ENCODE measurements around the gene XCR1.

The XCR1 gene

GRCh38 chr3:46036191-46036590, 8.9 kb upstream of the XCR1 start:
- H3K27ac ChIP-seq: no peak overlapping the region
- TF ChIP-seq, protein P1, sequence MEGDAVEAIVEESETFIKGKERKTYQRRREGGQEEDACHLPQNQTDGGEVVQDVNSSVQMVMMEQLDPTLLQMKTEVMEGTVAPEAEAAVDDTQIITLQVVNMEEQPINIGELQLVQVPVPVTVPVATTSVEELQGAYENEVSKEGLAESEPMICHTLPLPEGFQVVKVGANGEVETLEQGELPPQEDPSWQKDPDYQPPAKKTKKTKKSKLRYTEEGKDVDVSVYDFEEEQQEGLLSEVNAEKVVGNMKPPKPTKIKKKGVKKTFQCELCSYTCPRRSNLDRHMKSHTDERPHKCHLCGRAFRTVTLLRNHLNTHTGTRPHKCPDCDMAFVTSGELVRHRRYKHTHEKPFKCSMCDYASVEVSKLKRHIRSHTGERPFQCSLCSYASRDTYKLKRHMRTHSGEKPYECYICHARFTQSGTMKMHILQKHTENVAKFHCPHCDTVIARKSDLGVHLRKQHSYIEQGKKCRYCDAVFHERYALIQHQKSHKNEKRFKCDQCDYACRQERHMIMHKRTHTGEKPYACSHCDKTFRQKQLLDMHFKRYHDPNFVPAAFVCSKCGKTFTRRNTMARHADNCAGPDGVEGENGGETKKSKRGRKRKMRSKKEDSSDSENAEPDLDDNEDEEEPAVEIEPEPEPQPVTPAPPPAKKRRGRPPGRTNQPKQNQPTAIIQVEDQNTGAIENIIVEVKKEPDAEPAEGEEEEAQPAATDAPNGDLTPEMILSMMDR (IDR thresholded peaks at IDR 0.05; ENCODE audit: low read depth, low read length, missing control alignments): no peak
- DNase-seq: no peak
- in situ Hi-C loops (cut with HindIII; ENCODE audit: low pct_ligation_motif_present, low sequenced_read_pairs): no loop called here
- no peak overlapping the region for H3K4me3 ChIP-seq (ENCODE audit: low read depth, low read length)
- no peaks in the 10 kb centered on the region for H3K36me3 ChIP-seq (replicated peaks)
- peaks cover 1% of the 10 kb centered on the region for H3K27me3 ChIP-seq (replicated peaks)

DNA sequence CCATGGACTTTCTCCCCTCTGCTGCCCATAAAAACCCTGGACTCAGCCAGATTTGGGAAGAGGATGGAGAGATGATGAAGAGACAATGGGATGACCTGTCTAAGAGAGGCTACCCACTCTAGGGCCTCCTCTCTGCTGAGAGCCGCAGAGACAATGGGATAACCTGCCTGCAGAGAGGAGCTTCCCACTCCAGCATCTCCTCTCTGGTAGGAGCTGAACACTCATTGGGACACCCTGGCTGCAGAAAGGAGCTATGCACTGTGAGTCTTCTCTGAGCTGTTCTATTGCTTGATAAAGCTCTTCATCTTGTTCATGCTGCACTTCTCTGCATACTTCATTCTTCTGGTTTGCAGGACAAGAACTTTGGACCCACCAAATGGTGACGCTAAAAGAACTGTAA, 4.5 kb upstream of the XCR1 start:
- in situ Hi-C loops (cut with HindIII; ENCODE audit: low pct_ligation_motif_present, low sequenced_read_pairs): no loop called here

GRCh38 chr3:46031269-46031668, 4.0 kb upstream of the XCR1 start:
- no peaks in the 10 kb centered on the region for H3K27me3 ChIP-seq (replicated peaks)

More for the DNA sequence above, 4.5 kb upstream of the XCR1 start:
- no peak overlapping the region for H3K4me3 ChIP-seq (ENCODE audit: low read depth, low read length)
- TF ChIP-seq, protein P1 (IDR thresholded peaks at IDR 0.05; ENCODE audit: low read depth, low read length, missing control alignments): no peak
- H3K27ac ChIP-seq: no peak overlapping the region
- no peaks in the 10 kb centered on the region for H3K36me3 ChIP-seq (replicated peaks)
- no peak for DNase-seq
- no peaks in the 10 kb centered on the region for H3K27me3 ChIP-seq (replicated peaks)

DNA sequence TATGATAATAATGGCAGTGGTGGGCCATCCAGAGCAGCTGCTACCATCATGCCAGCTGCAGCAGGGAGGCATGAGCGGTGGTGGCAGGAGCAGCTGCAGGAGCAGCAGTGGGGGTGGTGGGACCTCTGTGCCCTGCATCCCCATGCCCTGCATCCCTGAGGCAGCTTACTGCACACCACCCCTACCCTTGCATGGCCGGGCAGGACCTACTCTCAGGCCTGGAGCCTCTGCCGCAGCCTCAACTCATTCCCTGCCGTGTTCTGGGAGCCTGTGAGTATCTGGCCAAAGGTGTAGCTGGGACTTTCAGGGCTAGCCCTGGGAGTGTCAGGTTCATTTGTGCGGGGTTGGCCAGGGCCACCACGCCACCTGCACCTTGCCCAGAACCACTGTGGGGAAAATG, 3.3 kb upstream of the XCR1 start:
- in situ Hi-C loops (cut with HindIII; ENCODE audit: low pct_ligation_motif_present, low sequenced_read_pairs): no loop called here
- TF ChIP-seq, protein P1 (IDR thresholded peaks at IDR 0.05; ENCODE audit: low read depth, low read length, missing control alignments): no peak
- DNase-seq: no peak
- H3K27me3 ChIP-seq (replicated peaks): no peaks in the 10 kb centered on the region
- H3K4me3 ChIP-seq (ENCODE audit: low read depth, low read length): no peak overlapping the region
- no peak overlapping the region for H3K27ac ChIP-seq
- no peaks in the 10 kb centered on the region for H3K36me3 ChIP-seq (replicated peaks)

More at GRCh38 chr3:46031269-46031668, 4.0 kb upstream of the XCR1 start:
- H3K27ac ChIP-seq: no peak overlapping the region
- no peak for DNase-seq
- in situ Hi-C loops (cut with HindIII; ENCODE audit: low pct_ligation_motif_present, low sequenced_read_pairs): no loop called here
- H3K4me3 ChIP-seq (ENCODE audit: low read depth, low read length): no peak overlapping the region
- TF ChIP-seq, protein P1 (IDR thresholded peaks at IDR 0.05; ENCODE audit: low read depth, low read length, missing control alignments): no peak
- H3K36me3 ChIP-seq (replicated peaks): no peaks in the 10 kb centered on the region

GRCh38 chr3:46029953-46030543, 2.8 kb upstream of the XCR1 start:
- in situ Hi-C loops (cut with HindIII; ENCODE audit: low pct_ligation_motif_present, low sequenced_read_pairs): no loop called here

More at GRCh38 chr3:46029953-46030543, 2.8 kb upstream of the XCR1 start:
- TF ChIP-seq, protein P1 (IDR thresholded peaks at IDR 0.05; ENCODE audit: low read depth, low read length, missing control alignments): no peak
- Histone ChIP-seq H3K27ac (no peak overlapping the region), H3K27me3 (replicated peaks) (no peaks in the 10 kb centered on the region), H3K4me3 (ENCODE audit: low read depth, low read length) (no peak overlapping the region), H3K36me3 (replicated peaks) (no peaks in the 10 kb centered on the region)
- DNase-seq: no peak
